ENCODE results near the gene SCLT1.

- TF ChIP-seq CTCF (IDR thresholded peaks at IDR 0.05) (no peak), EZH2 (IDR thresholded peaks at IDR 0.05; ENCODE audit: borderline replicate concordance, insufficient read depth, low read depth, low read length, poor library complexity, severe bottlenecking) (no peak)
Measured at GRCh38 chr4:129063640-129064039, 29.7 kb downstream of the SCLT1 start.

Data from B cell (primary cell).